Nephron progenitor cell (in vitro differentiated cells): ENCODE results near the gene CAMTA1.
A peak's percentile ranks its signal among the peaks of the same experiment; 100 is the strongest.

Experiments used
- DNase-seq: peaks from one replicate; pipeline ENCODE4 v3.0.0; 2021
- H3K27ac Mint-ChIP-seq: 2 replicates; pipeline ENCODE4 v1.8.0; 2021; ENCODE audit warnings: mild to moderate bottlenecking, moderate library complexity, mixed read lengths
- H3K27me3 Mint-ChIP-seq: 2 replicates; pipeline ENCODE4 v1.8.0; 2021; ENCODE audit warnings: mild to moderate bottlenecking, low read depth, mixed read lengths; ENCODE audit not compliant: poor library complexity
- H3K36me3 Mint-ChIP-seq: 2 replicates; pipeline ENCODE4 v1.8.0; 2021; ENCODE audit warnings: low read depth, mixed read lengths
- H3K4me1 Mint-ChIP-seq: 2 replicates; pipeline ENCODE4 v1.8.0; 2021; ENCODE audit warnings: mixed read lengths
- H3K4me3 Mint-ChIP-seq: 2 replicates; pipeline ENCODE4 v1.8.0; 2021; ENCODE audit warnings: mild to moderate bottlenecking, moderate library complexity, mixed read lengths
- H3K9me3 Mint-ChIP-seq: 2 replicates; pipeline ENCODE4 v1.8.0; 2021; ENCODE audit warnings: mild to moderate bottlenecking, moderate library complexity, mixed read lengths
- CTCF ChIP-seq: fragments of 200-600 bp; sonication (generic); IDR thresholded peaks from 2 replicates; pipeline ENCODE4 v1.5.0; 2021; ENCODE audit warnings: antibody characterized with exemption

The CAMTA1 gene

GRCh38 chr1:6998267-6998666, 213.0 kb downstream of the CAMTA1 start:
- H3K27ac Mint-ChIP-seq: no peak overlapping the region
- no peaks in the 10 kb centered on the region for H3K36me3 Mint-ChIP-seq
- no peak overlapping the region for H3K4me3 Mint-ChIP-seq
- peaks cover 31% of the 10 kb centered on the region for H3K27me3 Mint-ChIP-seq
- H3K9me3 Mint-ChIP-seq: no peaks in the 10 kb centered on the region
- no peaks in the 10 kb centered on the region for H3K4me1 Mint-ChIP-seq
- no peak for TF ChIP-seq CTCF
- DNase-seq: no peak

- no peak for DNase-seq
- no peak overlapping the region for H3K27ac Mint-ChIP-seq
- no peaks in the 10 kb centered on the region for H3K36me3 Mint-ChIP-seq
- peaks cover 31% of the 10 kb centered on the region for H3K27me3 Mint-ChIP-seq
- H3K4me1 Mint-ChIP-seq: no peaks in the 10 kb centered on the region
- no peak overlapping the region for H3K4me3 Mint-ChIP-seq
- no peak for TF ChIP-seq CTCF
- H3K9me3 Mint-ChIP-seq: no peaks in the 10 kb centered on the region
Measured at GRCh38 chr1:6999826-7000225, 214.6 kb downstream of the CAMTA1 start.

GRCh38 chr1:7000720-7001119, 215.5 kb downstream of the CAMTA1 start:
- no peaks in the 10 kb centered on the region for H3K36me3 Mint-ChIP-seq
- no peak for DNase-seq
- no peaks in the 10 kb centered on the region for H3K4me1 Mint-ChIP-seq
- H3K9me3 Mint-ChIP-seq: no peaks in the 10 kb centered on the region
- H3K27me3 Mint-ChIP-seq: peaks cover 34% of the 10 kb centered on the region
- H3K27ac Mint-ChIP-seq: no peak overlapping the region
- H3K4me3 Mint-ChIP-seq: no peak overlapping the region
- TF ChIP-seq CTCF: no peak

GRCh38 chr1:7002728-7003127, 217.5 kb downstream of the CAMTA1 start:
- Mint-ChIP-seq H3K27ac (no peak overlapping the region), H3K27me3 (peaks cover 40% of the 10 kb centered on the region), H3K4me1 (no peaks in the 10 kb centered on the region), H3K4me3 (no peak overlapping the region), H3K36me3 (no peaks in the 10 kb centered on the region), H3K9me3 (no peaks in the 10 kb centered on the region)
- TF ChIP-seq CTCF: no peak
- DNase-seq: peak; percentile 36

GRCh38 chr1:7003676-7004075, 218.4 kb downstream of the CAMTA1 start:
- no peak for TF ChIP-seq CTCF
- no peaks in the 10 kb centered on the region for H3K36me3 Mint-ChIP-seq
- no peaks in the 10 kb centered on the region for H3K9me3 Mint-ChIP-seq
- DNase-seq: no peak
- no peaks in the 10 kb centered on the region for H3K4me1 Mint-ChIP-seq
- peaks cover 37% of the 10 kb centered on the region for H3K27me3 Mint-ChIP-seq
- no peak overlapping the region for H3K4me3 Mint-ChIP-seq
- H3K27ac Mint-ChIP-seq: no peak overlapping the region

GRCh38 chr1:7004181-7004580, 218.9 kb downstream of the CAMTA1 start:
- H3K4me3 Mint-ChIP-seq: no peak overlapping the region
- H3K9me3 Mint-ChIP-seq: no peaks in the 10 kb centered on the region
- H3K4me1 Mint-ChIP-seq: no peaks in the 10 kb centered on the region
- no peak for TF ChIP-seq CTCF
- DNase-seq: no peak
- peaks cover 37% of the 10 kb centered on the region for H3K27me3 Mint-ChIP-seq
- H3K27ac Mint-ChIP-seq: no peak overlapping the region
- no peaks in the 10 kb centered on the region for H3K36me3 Mint-ChIP-seq
